GM13977 (cell line): ENCODE data around the gene CCDC18.
"Not testable (repeated sequence)": the region's sequence is repeated elsewhere in the genome, so short reads cannot be mapped to it uniquely, and the experiment has no call there.

Experiments
- DNase-seq: peaks from one replicate; pipeline ENCODE4 v3.0.0; 2012; ENCODE audit warnings: low spot score
- in situ Hi-C: fragments of 300-500 bp; cut with MboI; formaldehyde crosslinking; loops from one replicate; pipeline ENCODE4 v1.12.0; 2022; ENCODE audit warnings: low sequenced_read_pairs, low pct_unique_long_range_greater_than_20kb, mixed read lengths, inconsistent platforms; ENCODE audit not compliant: unreplicated experiment
- TF ChIP-seq, protein P1 (sequence below): IDR thresholded peaks from 2 replicates; pipeline ENCODE4 v1.5.1; 2012; ENCODE audit warnings: mild to moderate bottlenecking, control low read depth; ENCODE audit not compliant: insufficient read depth; ENCODE audit errors: extremely low read depth, missing control alignments

The CCDC18 gene

DNA sequence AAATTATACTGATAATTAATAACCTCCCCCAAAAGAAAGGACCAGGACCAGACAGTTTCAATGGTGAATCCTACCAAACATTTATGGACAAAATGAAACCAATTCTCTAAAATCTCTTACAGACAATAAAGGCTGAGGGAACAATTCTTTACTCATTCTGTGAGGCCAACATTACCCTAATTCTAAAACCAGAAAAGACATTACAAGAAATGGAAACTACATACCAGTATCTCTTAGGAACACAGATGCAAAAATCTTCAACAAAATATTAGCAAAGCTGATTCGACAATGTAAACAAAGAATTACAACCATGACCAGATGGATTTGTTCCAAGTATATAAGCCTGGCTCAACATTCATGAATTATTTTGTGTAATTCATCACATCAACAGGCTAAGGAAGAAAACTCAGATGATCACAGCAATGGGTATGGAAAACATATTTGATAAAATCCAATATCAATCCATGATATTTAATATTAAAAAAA lies 8.9 kb upstream of the CCDC18 start:
- TF ChIP-seq, protein P1, sequence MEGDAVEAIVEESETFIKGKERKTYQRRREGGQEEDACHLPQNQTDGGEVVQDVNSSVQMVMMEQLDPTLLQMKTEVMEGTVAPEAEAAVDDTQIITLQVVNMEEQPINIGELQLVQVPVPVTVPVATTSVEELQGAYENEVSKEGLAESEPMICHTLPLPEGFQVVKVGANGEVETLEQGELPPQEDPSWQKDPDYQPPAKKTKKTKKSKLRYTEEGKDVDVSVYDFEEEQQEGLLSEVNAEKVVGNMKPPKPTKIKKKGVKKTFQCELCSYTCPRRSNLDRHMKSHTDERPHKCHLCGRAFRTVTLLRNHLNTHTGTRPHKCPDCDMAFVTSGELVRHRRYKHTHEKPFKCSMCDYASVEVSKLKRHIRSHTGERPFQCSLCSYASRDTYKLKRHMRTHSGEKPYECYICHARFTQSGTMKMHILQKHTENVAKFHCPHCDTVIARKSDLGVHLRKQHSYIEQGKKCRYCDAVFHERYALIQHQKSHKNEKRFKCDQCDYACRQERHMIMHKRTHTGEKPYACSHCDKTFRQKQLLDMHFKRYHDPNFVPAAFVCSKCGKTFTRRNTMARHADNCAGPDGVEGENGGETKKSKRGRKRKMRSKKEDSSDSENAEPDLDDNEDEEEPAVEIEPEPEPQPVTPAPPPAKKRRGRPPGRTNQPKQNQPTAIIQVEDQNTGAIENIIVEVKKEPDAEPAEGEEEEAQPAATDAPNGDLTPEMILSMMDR = no peak
- in situ Hi-C loops = no loop called here
- DNase-seq = no peak

DNA sequence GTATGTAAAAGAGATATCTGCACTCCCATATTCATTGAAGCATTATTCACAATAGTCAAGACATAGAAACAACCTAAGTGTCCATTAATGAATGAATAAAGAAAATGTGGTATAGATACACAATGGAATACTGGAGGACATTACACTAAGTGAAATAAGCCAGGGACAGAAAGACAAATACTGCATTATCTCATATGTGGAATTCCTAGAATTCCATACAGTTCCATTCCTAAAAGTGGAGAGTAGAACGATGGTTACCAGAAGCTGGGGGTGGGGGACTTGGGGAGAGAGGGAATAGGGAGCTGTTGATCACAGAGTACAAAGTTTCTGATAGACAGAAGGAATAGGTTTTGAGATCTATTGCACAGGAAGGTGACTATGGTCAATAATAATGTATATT lies 7.7 kb upstream of the CCDC18 start:
- in situ Hi-C loops = no loop called here
- DNase-seq = no peak
- TF ChIP-seq, protein P1 = no peak

DNA sequence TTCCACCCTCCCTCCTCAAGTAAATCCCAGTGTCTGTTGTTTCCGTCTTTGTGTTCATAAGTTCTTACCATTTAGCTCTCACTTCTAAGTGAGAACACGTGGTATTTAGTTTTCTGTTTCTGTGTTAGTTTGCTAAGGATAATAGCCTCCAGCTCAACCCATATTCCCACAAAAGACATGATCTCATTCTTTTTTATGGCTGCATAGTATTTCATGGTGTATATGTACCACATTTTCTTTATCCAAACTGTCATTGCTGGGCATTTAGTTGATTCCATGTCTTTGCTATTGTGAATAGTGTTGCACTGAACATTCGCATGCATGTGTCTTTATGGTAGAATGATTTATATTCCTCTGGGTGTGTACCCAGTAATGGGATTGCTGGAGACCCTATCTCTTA lies 5.9 kb upstream of the CCDC18 start:
- DNase-seq, in situ Hi-C loops: not testable (repeated sequence)

DNA sequence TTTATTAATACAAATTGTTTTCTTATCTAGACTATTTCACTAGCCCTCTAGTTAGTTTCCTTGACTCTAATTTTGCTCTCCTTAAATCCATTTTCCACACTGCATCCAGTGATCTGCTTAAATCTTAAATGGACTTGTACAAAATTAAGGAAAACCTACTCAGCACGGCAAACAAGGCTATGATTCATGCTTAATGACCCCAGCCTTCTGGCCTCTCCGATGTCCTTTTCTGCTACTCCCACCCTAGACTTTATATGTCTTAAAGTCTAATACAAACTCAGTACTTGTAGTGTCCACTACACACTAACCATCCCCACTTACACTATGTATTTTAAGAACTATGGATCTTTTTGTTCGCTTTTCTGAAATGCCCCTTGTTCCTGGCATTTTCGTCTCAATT lies 2.5 kb upstream of the CCDC18 start:
- in situ Hi-C loops = no loop called here
- TF ChIP-seq, protein P1 = no peak
- DNase-seq = no peak

DNA sequence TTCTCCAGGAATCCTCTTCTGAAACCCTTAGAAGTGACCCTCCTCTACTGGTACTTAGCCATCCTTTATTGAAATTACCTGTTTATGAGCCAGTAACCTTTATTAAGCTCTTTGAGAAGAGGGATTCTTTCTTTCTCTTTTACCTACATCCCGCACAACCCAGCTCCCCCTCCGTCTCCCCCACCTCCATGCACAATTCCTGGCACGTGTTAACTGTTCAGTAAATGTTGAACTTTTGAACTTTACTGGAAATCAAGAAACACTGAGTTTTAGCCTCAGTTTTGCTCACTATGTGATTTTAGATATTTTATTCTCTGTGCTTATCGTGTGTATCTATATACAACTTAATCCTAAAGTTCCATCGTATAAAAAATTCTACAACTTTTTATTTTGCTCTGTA lies 2.1 kb upstream of the CCDC18 start:
- in situ Hi-C loops = no loop called here
- TF ChIP-seq, protein P1 = no peak
- no peak for DNase-seq

DNA sequence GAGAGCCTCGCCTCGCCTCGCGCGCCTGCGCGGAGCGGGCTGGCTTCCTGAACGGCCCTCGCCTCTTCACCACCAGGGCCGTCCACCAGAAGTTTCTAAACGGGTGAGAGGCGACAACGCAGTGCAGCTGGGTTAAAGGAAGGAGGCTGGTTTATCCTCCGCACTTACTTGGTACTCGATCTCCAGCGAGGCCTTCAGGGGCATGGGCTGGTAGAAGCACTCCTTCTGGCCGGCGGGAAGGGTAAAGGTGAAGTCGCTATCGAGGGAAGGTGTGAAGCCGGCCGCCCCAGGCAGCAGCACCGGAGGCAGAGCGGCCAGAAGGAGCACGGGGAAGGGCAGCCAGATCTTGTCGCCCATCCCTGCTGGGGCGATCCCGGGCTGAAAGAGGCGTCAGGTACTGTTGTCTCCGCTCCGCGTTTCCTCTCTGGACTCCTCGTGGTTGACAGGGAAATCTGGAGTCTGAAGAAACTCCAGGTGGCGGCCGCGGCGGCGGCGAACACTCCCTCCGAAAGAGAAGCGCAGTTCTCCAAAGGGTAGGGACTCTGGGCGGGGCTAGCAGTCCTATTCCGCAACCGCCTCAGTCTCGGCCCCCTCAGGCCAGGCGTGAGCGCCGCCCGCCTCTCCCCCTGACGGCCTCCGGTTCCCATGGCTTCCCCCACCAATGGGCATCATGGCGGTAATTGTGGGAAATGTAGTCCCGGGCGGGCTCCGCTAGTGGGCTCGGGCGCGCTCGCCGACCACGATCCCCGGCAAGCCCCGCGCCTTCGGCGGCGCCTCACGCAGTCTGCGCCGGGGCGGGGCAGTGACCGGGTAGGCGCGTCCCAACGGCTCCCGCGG lies 420 bp upstream of the CCDC18 start, which contains the start of gene TMED5:
TSS of gene TMED5 (minus strand) at position 528 of the 837 bp plus-strand sequence. CDS start at position 357, 171 bp downstream.
- TF ChIP-seq, protein P1 = no peak
- in situ Hi-C loops = no loop called here
- DNase-seq = peak; percentile 90

DNA sequence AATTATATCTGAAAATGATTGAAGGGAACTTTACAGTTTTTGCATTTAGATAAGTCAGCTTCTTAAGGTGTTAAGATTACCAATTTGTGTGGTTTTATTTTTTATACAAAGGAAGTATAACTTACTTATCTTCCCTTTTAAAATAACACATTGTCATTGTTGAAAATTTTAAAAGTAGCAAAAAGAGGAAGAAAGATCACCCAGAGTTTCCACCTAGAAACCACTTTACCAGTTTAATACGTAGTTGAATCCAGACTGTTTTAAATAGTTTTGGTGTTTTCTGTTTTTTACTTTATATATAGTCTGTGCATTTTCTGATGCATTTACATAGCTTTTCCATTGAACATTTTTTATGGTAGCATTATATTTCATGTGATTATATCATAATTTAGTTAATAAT lies 6.1 kb downstream of the CCDC18 start:
- in situ Hi-C loops = no loop called here
- TF ChIP-seq, protein P1 = no peak
- DNase-seq = no peak
